IMR-90 (cell line): ENCODE data around the gene ERCC6. TPM values are rescaled to one million over a fixed set of nuclear protein-coding genes. Genes with fewer than 3 reads are reported as not detected.

Experiments
- ATAC-seq: fragments of 200-7000 bp; cut with Tn5 transposase; 2 replicates; pipeline ENCODE4 v1.9.1; 2020; ENCODE audit warnings: low read depth, mild to moderate bottlenecking, moderate library complexity
- BruUV-seq: library from RNA; stranded (reverse); fragments of 400-500 nt; replicated peaks from 2 replicates; lab custom pipeline; 2021; lab: Mats Ljungman, UMichigan
- CTCF ChIA-PET: fragments of 300-600 bp; formaldehyde crosslinking; extraction: SDS; loops from one replicate; lab custom pipeline; 2021; ENCODE audit warnings: antibody characterized with exemption; lab: Yijun Ruan, JAX
- POLR2A ChIA-PET: fragments of 300-600 bp; sonication (Branson Sonifier 250); formaldehyde crosslinking; loops from one replicate; lab custom pipeline; 2022; ENCODE audit warnings: antibody characterized with exemption; ENCODE audit not compliant: unreplicated experiment; lab: Charles Lee
- DNase-seq: peaks from one replicate; pipeline ENCODE4 v3.0.0; 2013
- H2AFZ ChIP-seq: replicated peaks from 2 replicates; pipeline ENCODE3; 2013; ENCODE audit warnings: low read length, mild to moderate bottlenecking; ENCODE audit not compliant: poor library complexity
- H2AK5ac ChIP-seq: 2 replicates; pipeline ENCODE4 v1.6.1; 2013; ENCODE audit warnings: low read depth, low read length, inconsistent platforms
- H2AK9ac ChIP-seq: replicated peaks from 2 replicates; pipeline ENCODE3; 2013; ENCODE audit warnings: mild to moderate bottlenecking, low read depth, low read length, moderate library complexity; ENCODE audit not compliant: poor library complexity
- H2BK120ac ChIP-seq: 2 replicates; pipeline ENCODE4 v1.6.1; 2013; ENCODE audit warnings: low read depth, low read length, inconsistent platforms
- H2BK15ac ChIP-seq: 3 replicates; pipeline ENCODE4 v1.6.1; 2013; ENCODE audit warnings: low read depth, low read length, inconsistent platforms
- H2BK20ac ChIP-seq: 2 replicates; pipeline ENCODE4 v1.6.1; 2013; ENCODE audit warnings: low read depth, mild to moderate bottlenecking, inconsistent platforms, low read length, moderate library complexity
- H2BK5ac ChIP-seq: 2 replicates; pipeline ENCODE4 v1.6.1; 2013; ENCODE audit warnings: mild to moderate bottlenecking, low read depth, low read length, inconsistent platforms; ENCODE audit not compliant: poor library complexity, severe bottlenecking
- H3K14ac ChIP-seq: replicated peaks from 2 replicates; pipeline ENCODE4 v1.6.1; 2013; ENCODE audit warnings: low read depth, low read length, inconsistent platforms
- H3K18ac ChIP-seq: 2 replicates; pipeline ENCODE4 v1.6.1; 2013; ENCODE audit warnings: low read depth, low read length, control low read depth
- H3K23ac ChIP-seq: 2 replicates; pipeline ENCODE4 v1.6.1; 2013; ENCODE audit warnings: low read depth, low read length, inconsistent platforms
- H3K27ac ChIP-seq: 2 replicates; pipeline ENCODE4 v1.5.1; 2013; ENCODE audit warnings: mild to moderate bottlenecking, control low read depth, low read length; ENCODE audit not compliant: insufficient read depth
- H3K27me3 ChIP-seq: 2 replicates; pipeline ENCODE4 v1.6.1; 2013; ENCODE audit warnings: low read length; ENCODE audit not compliant: control insufficient read depth, insufficient read depth
- H3K36me3 ChIP-seq: 2 replicates; pipeline ENCODE4 v1.6.1; 2013; ENCODE audit warnings: low read length, mixed read lengths; ENCODE audit not compliant: control insufficient read depth, insufficient read depth
- H3K4ac ChIP-seq: 2 replicates; pipeline ENCODE4 v1.6.1; 2013; ENCODE audit warnings: low read depth, low read length, inconsistent platforms
- H3K4me1 ChIP-seq: 2 replicates; pipeline ENCODE4 v1.6.1; 2013; ENCODE audit warnings: low read length, mixed read lengths; ENCODE audit not compliant: control insufficient read depth, insufficient read depth
- H3K4me2 ChIP-seq: 2 replicates; pipeline ENCODE4 v1.6.1; 2013; ENCODE audit warnings: low read depth, mild to moderate bottlenecking, control low read depth, low read length, moderate library complexity
- H3K4me3 ChIP-seq: 2 replicates; pipeline ENCODE4 v1.5.1; 2013; ENCODE audit warnings: low read depth, mild to moderate bottlenecking, control low read depth, low read length, moderate library complexity; ENCODE audit not compliant: insufficient read depth
- H3K56ac ChIP-seq: 2 replicates; pipeline ENCODE4 v1.6.1; 2013; ENCODE audit warnings: low read length, inconsistent platforms; ENCODE audit not compliant: insufficient read depth; ENCODE audit errors: extremely low read depth
- H3K79me1 ChIP-seq, 2 experiments: 2 replicates each; pipeline ENCODE4 v1.6.1; 2013; ENCODE audit warnings: low read length in 2 of 2, inconsistent platforms in 1 of 2, low read depth in 1 of 2
- H3K9ac ChIP-seq: 2 replicates; pipeline ENCODE4 v1.6.1; 2013; ENCODE audit warnings: low read depth, low read length, control low read depth
- H3K9me1 ChIP-seq: 2 replicates; pipeline ENCODE4 v1.6.1; 2013; ENCODE audit warnings: low read length, inconsistent platforms; ENCODE audit not compliant: insufficient read depth
- H3K9me3 ChIP-seq: 2 replicates; pipeline ENCODE4 v1.6.1; 2013; ENCODE audit warnings: low read length; ENCODE audit not compliant: control insufficient read depth, insufficient read depth
- H4K20me1 ChIP-seq: 2 replicates; pipeline ENCODE4 v1.6.1; 2013; ENCODE audit warnings: low read length, inconsistent platforms; ENCODE audit not compliant: insufficient read depth
- H4K5ac ChIP-seq: 2 replicates; pipeline ENCODE4 v1.6.1; 2013; ENCODE audit warnings: mild to moderate bottlenecking, low read depth, low read length, control low read depth
- H4K8ac ChIP-seq, 2 experiments: 2 replicates each; pipeline ENCODE4 v1.6.1; 2013; ENCODE audit warnings: low read depth in 2 of 2, low read length in 2 of 2, control low read depth in 1 of 2, inconsistent platforms in 1 of 2
- H4K91ac ChIP-seq: 2 replicates; pipeline ENCODE4 v1.6.1; 2013; ENCODE audit warnings: low read depth, low read length, inconsistent platforms; ENCODE audit not compliant: insufficient read depth
- BHLHE40 ChIP-seq: fragments of 150-350 bp; IDR thresholded peaks from 2 replicates; pipeline ENCODE4 v1.6.1; 2016; ENCODE audit warnings: mild to moderate bottlenecking, low read depth, low read length
- CHD1 ChIP-seq: IDR thresholded peaks from 2 replicates; pipeline ENCODE4 v1.6.1; 2012; ENCODE audit warnings: low read depth, low read length, improper control_type of control experiment
- FOS ChIP-seq: fragments of 150-350 bp; IDR thresholded peaks from 2 replicates; pipeline ENCODE4 v1.6.1; 2016; ENCODE audit warnings: low read depth, low read length
- POLR2A ChIP-seq: IDR thresholded peaks from 2 replicates; pipeline ENCODE4 v1.6.1; 2012; ENCODE audit warnings: mild to moderate bottlenecking, low read depth, low read length
- RAD21 ChIP-seq: IDR thresholded peaks from 2 replicates; pipeline ENCODE4 v1.6.1; 2012; ENCODE audit warnings: low read length, improper control_type of control experiment
- WGBS, 2 experiments: methylation state at CpG; one replicate each; pipeline versions ENCODE4 v1.1.5 to v1.1.7; 2013; ENCODE audit warnings: missing lambda C conversion rate in 2 of 2; ENCODE audit not compliant: insufficient read length in 1 of 2; ENCODE audit errors: extremely low coverage in 2 of 2; 5-methylcytosine and 5-hydroxymethylcytosine counted together
- dilution Hi-C: fragments of 300-500 bp; cut with HindIII; formaldehyde crosslinking; loops from one replicate; pipeline ENCODE4 v1.14.3; 2018; ENCODE audit warnings: low sequenced_read_pairs; ENCODE audit not compliant: unreplicated experiment
- in situ Hi-C: fragments of 300-500 bp; cut with MboI; formaldehyde crosslinking; loops from 3 replicates; pipeline ENCODE4 v1.14.3; 2019; ENCODE audit warnings: low sequenced_read_pairs, inconsistent platforms, mixed read lengths
- intact Hi-C: fragments of 100-400 bp; cut with micrococcal nuclease; formaldehyde crosslinking; loops from 2 replicates; pipeline ENCODE4 v1.10.0; 2022
- polyA plus RNA-seq, 3 experiments: library from polyadenylated mRNA; depleted of rRNA; stranded (reverse); fragments of >200 nt; gene quantifications; 2 replicates each; pipeline ENCODE4 v1.2.3, GENCODE V29; 2012; ENCODE audit warnings: low replicate concordance in 1 of 3
- total RNA-seq: library from RNA; depleted of rRNA; stranded (reverse); fragments of >200 nt; gene quantifications from 2 replicates; pipeline ENCODE4 v1.2.3, GENCODE V29; 2012
- TF ChIP-seq, protein P1 (sequence below): conservative IDR thresholded peaks from 2 replicates; pipeline ENCODE4 v1.5.1; 2012; ENCODE audit warnings: mild to moderate bottlenecking, low read depth, low read length, improper control_type of control experiment

ERCC6 gene
- total and polyA plus RNA-seq, 2 of the 4 experiments (the other 2 are of a cell fraction) = 7.3 to 14.9 TPM

- TF ChIP-seq, protein P1, sequence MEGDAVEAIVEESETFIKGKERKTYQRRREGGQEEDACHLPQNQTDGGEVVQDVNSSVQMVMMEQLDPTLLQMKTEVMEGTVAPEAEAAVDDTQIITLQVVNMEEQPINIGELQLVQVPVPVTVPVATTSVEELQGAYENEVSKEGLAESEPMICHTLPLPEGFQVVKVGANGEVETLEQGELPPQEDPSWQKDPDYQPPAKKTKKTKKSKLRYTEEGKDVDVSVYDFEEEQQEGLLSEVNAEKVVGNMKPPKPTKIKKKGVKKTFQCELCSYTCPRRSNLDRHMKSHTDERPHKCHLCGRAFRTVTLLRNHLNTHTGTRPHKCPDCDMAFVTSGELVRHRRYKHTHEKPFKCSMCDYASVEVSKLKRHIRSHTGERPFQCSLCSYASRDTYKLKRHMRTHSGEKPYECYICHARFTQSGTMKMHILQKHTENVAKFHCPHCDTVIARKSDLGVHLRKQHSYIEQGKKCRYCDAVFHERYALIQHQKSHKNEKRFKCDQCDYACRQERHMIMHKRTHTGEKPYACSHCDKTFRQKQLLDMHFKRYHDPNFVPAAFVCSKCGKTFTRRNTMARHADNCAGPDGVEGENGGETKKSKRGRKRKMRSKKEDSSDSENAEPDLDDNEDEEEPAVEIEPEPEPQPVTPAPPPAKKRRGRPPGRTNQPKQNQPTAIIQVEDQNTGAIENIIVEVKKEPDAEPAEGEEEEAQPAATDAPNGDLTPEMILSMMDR = no peak
- TF ChIP-seq RAD21 (no peak), BHLHE40 (no peak), CHD1 (no peak), FOS (no peak), POLR2A (no peak)
- ChIA-PET POLR2A (no interaction called here), CTCF (interaction anchor here (1.8 kb wide), 1 partner anchor 11 kb away, joined by 5 read pairs; no protein-coding TSS in a partner anchor)
- Histone ChIP-seq H3K27me3 (no peaks in the 10 kb centered on the region), H4K20me1 (no peaks in the 10 kb centered on the region), H3K9me1 (peaks cover 3% of the 10 kb centered on the region; the same call in 1 of the 2 replicates), H3K23ac (no peak overlapping the region), H3K9me3 (no peaks in the 10 kb centered on the region), H3K14ac (no peak overlapping the region), H2AK9ac (no peak overlapping the region), H2BK5ac (no peak overlapping the region), H3K18ac (no peak overlapping the region), H3K36me3 (peaks cover 24% of the 10 kb centered on the region), H4K8ac (no peak overlapping the region), H3K4me3 (no peak overlapping the region), H3K79me1 (peaks cover 0 to 5% of the 10 kb centered on the region in 2 experiments; a peak in 1 of 4 replicates), H2BK120ac (no peak overlapping the region), H2BK15ac (no peak overlapping the region), H3K9ac (no peak overlapping the region), H2AK5ac (no peak overlapping the region), H3K56ac (no peak overlapping the region), H4K91ac (no peak overlapping the region), H2AFZ (no peak overlapping the region), H3K4me2 (no peak overlapping the region), H4K5ac (no peak overlapping the region), H3K4ac (no peak overlapping the region), H3K27ac (no peak overlapping the region), H3K4me1 (no peaks in the 10 kb centered on the region), H2BK20ac (no peak overlapping the region)
- WGBS, 2 experiments = no CpG with 5 or more reads among the region's 7 CpGs
- dilution Hi-C loops (no loop called here), in situ Hi-C loops (loop anchor here (25.0 kb wide), 1 partner anchor 962 kb away; no protein-coding TSS in a partner anchor), intact Hi-C loops (no loop called here)
- DNase-seq (no peak), ATAC-seq (no peak)
- BruUV-seq = no TSS peak
Observed at GRCh38 chr10:49524496-49524895, 14.4 kb downstream of the ERCC6 start.
